ENCODE data around the gene EML4.

Gene EML4

DNA sequence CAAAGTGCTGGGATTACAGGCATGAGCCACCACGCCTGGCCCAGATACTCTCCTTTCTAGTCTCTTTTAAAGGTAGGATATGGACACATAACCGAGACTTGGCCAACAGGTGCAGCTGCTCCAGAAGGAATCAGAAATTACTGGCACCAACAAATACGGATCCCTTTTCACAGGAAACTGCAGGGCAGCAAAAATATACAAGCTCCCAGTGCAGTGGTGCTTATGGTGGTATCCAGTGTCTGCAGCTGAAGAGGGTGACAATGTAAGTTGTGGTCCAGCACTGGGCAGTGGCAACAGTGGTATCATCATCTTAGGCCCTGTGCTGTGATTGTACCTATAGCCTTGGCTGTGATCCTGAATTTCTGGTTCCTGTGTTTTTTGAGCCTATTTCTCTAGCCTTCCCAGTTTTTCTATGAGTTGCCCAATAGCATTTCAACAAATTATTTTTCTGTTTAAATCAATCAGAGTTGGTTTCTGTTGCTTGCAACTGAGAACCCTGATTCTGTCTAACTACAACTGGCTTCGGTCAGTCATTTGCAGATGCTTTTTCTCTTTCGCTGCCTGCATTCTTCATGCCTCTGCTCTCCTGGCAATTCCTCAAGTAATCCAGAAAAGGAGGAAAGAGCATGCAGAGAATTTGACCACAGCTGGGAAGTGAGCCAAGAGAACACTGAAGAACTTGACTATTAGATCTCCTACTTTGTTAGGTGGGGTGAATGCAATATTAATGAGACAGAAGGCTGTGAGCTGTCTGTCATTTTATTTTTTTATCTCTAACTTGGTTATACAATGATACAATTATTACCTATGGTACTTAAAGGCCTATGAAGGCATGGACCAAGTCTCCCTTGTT is 30.8 kb upstream of the EML4 start:
- DNase-seq: no peak
- ATAC-seq: no peak

DNA sequence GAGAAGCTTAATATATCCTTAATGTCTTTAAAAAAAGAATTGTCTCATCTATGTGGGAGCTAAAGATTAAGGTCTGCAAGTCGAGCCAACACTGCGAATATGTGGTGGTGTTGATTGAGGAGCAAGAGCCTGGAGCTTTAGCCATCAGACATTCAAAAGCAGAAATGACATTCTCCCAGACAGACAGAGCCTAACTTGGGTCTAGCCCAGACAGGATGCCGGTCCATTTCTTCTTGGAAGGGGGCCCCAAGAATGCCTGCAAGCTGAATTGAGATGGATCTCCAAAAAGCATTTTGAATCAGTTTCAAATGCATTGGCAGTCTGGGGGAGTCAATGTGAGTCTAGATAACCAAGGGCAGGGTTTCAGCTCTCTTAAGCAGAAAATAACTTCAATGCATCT is 30.1 kb upstream of the EML4 start:
- DNase-seq: no peak
- no peak for ATAC-seq

DNA sequence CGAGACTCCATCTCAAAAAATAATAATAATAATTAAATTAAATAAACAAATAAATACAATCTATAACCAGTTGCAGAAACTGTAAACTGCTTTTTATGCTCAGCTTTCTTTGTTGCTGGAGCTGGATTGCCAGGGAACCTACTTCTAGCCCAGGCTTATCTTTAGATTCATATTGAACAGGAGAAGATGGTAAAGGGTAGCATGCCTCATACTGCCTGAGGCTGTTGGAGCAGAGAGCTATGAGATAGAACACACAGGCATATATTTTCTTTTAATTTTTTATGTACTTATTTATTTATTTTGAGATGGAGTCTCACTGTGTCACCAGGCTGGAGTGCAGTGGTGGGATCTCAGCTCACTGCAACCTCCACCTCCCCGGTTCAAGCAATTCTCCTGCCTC is 28.7 kb upstream of the EML4 start:
- DNase-seq: no peak
- no peak for ATAC-seq

DNA sequence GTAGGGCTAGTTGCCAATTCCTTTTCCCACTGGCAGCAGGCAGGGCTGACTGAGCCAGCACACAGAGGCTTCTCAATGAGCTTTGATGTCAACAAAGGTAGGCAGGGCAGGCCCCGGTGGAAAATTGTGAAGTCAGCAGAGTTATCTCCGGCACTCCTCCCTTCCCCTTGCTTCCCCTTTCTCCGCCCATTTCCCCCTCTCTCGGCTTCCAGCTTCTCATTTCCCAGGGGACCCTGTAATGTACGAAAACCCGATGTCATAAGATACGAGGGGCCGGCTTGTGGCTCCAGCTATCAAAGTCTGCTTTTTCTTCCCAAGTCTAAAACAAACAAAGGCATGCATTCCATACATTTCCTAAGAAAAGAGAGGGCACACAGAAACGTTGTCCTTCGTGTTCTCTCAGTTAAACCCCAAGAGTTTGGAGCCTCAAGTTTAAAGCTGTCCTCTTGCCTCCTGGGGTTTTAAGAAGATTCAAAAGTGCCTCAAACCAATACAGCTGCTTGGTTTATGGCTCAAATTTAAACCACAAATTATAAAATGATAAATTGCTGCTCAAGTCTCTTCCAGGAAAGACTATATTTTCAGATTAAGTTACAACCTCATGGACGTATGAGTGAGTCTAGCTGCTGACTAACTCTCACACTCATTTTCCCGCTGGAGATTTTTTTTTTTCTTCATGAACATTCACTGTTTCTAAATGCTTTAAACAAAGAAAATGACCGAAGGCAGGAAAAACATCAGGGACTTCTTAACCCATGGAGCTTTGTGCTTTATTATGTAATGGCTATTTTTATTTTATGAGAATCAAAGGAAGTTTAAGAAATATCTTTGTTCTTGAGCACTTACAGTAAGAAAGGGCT is 27.2 kb upstream of the EML4 start:
- ATAC-seq: peak; percentile 65
- no peak for DNase-seq

DNA sequence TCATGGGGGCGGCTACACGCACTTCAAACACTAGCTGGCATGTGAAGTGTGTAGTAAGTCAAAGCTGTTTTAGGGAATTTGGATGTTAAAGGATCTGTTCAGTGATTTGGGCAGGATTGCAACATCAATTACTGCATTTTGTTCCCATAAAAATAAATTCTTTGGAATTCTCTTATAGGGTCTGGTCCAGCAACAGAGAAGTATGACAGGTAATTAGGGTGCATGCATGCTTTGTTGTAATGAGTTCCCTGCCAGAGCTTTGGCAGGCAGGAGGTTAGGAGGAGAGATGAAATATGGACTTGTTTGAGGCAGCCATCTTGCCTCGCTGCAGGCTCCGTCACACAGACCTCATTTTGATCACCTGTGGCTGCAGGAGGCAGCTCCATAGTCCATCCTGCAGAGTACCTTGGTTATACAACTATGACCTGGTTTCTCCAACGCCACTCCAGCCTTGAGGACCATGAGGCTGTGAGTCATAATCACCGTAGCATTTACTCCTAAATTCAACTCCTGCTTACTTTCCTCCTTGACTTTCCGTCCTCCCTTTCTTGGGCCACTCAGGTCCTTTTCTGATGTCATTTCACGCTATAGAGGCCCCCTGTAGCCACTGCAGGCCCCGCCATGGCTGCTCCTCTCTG is 26.5 kb upstream of the EML4 start:
- ATAC-seq (peak; percentile 26), DNase-seq (no peak)

DNA sequence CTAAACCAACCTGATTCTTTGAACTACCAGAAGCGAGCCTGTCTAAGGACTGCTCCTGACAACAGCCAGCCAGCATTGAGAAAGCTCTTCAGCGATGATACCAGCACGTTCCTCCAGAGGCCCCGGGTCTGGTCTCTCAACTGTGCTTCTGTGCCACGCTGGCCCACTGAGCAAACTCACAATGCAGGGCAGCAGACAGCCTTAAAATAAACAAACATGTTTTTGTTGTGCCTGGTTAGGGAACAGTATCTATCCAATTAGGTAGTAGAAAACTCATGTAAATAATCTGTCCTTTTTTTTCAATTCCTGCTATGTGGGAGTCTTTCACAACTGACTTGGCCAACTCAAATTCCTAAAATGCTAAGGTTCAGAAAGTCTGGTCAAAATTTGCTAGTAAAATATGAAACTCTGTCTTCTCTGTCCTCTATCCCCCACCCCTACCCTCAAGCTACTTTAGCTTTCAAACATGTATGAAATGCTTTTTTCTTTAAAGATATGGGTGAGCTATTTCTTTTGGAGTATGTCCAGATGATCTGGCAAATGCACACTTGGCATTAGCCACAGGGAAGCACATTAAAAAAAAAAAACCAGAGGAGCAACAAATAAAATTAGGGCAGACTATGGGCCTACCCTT is 21.4 kb upstream of the EML4 start:
- DNase-seq (no peak), ATAC-seq (no peak)

DNA sequence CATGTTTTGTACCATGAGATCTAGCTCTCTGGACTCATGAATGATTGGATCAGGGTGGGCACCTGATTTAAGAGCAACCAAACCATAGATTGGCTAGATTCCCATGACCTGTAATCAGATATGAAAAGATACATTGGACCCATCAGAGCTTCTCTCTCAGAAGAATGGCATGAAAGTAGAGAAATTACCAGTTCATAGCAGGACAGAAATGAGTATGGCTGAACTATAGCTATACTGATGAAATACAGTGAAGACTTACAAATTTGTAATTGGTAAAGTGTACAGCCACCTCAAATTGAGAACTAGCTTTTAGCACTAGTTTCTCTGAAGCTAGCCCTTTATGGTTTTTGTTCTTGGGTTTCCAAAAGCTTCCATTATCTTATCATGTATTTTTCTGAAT is 19.0 kb upstream of the EML4 start:
- no peak for ATAC-seq

DNA sequence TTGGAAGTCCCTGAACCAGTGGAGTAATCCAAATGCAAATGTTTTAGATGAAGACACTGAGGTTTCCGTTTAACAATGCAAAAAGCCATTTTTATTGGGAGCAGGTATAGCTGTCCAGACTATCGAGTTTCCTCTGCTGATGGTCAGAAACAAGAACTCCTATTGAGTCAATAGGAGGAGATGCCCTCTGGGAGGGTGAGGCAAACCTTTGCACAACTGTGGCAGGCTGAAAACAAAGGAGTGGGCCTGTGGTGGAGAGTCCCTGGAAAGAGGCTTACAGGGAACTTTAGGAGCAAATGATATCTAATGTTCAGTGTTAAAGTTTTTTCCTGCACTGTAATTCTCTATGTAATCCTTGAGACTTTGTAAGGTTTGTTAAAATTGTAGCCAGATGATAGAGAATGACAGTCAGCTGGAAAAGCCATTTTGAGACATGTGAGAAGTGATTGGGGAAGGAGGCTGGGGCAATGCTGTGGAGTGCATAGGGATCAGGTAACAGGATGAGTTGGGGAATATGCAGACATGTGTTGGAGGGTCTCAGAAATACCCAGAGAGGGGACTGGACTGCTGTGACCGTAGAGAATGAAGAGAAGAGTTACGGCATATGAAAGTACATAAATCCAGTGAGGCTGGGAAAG is 15.1 kb upstream of the EML4 start:
- DNase-seq: no peak
- ATAC-seq: no peak

More for the DNA sequence above, 19.0 kb upstream of the EML4 start:
- no peak for DNase-seq

DNA sequence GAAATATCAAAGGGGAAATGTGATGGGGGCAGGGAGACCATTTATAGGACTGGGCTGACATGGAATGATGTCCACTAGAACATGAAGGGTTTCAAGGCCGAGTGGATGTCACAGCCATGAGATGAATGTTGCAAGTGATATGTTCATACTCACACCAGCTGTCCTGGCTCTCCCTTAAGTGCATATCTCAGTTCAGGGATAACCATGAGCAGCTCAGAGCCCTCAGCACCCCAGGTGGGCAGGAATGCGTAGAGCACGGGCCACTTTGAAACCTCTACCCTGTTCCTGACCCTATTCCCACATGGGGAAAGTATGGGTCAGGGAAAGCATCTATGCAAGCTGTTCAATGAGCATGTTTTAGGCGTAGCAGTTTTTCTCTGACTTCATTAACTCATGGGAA is 12.4 kb upstream of the EML4 start:
- ATAC-seq (no peak), DNase-seq (no peak)

DNA sequence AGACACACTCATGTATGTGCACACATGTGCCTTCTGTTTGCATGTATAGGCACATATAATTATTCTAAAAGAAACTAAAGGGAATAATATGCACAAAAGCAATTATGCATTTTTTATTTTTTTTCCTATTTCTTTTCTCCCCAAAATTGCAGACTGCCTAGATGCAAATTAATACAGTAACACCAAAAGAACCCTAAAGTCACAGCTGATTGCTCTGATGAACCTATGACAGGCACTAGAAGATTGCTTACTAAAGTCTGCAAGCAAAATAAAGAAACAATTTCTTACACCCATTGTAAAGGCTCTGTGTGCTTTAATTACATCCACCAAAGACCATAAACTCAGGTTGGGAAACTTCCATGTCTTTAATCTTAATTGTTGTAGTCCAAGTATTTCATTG is 7.7 kb upstream of the EML4 start:
- DNase-seq (no peak), ATAC-seq (no peak)

DNA sequence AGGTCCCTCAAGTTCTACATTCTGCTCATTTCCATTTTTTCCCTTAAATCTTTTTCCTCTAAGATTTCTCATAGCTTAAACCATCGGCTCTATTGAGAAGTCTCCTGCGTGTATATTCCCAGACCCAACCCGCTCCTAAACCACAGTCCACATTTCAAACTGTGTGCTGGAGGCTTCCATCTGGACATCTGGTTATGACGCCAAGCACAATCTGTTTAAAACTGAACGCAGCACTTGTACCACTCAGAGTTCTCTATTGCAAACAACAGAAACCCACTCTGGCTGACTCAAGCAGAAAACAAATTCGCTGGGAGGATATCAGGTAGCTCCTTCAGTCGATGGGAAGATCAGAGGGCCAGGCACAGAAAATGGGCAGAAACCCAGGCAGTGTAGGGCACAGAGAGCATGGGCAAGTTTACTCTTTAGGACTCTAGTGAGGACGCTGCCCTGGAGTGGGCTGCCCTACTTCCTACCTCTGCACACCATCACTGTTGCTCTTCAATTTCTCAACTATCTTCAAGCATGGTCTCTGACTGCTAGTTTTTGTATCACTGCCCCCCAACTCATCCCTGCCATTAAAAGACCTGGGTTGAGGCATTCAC is 5.6 kb upstream of the EML4 start:
- no peak for ATAC-seq
- DNase-seq: no peak

DNA sequence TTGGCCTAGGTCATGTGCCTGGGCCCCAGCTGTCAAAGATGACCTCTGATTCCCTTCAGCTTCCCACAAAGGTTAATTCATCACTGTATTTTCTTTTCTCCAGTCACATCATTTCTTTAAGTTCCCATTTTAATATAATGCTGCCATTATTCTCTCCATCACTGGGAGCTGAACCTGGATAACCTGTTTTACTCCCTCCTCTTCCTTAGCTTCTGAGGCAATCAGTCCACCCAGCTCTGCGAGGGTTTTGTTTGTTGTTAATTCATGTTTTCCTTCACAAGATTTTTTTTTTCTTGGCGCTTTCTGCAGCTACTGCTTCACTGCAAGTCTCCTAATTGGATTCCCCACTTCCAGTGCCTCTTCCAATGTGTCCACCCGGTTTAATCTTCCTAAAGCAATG is 5.1 kb upstream of the EML4 start:
- ATAC-seq (no peak), DNase-seq (no peak)

DNA sequence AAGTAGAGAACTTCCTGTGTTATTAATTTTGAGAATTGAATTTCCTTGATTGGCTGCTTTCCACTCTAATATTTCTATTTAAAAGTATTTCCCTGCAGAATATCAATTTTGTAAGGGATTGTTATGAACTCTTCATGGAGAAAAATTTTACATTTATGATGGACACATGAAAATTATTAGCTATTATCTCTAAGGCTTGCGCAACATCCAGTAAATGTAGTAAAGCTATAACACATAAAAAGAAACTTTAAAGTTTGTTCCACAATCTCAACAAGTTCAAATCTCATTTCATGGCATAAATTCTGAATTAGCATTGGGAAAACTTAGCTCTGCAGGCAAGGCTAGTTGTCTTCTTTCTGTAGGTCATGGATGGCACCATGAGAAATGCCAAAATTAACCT is 4.2 kb upstream of the EML4 start:
- DNase-seq: no peak
- ATAC-seq: no peak

DNA sequence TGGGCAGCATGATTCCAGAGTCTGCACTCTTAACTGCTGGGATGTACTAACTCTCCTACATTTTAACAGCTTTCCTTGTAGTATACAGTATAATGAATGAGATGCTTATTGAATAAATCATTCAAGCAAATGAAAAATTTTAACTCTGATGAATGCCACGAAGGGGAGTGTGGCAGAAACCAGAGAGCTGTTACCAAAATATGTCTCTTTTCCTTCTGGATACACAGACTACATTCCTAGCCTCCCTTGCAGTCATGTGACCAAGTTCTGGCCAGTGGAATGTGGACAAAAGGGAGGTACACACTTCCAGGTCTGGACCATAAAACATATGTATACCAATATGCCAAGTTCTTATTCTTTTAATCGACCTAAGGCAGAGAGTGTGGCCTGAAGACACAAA is 1.7 kb upstream of the EML4 start:
- no peak for DNase-seq
- ATAC-seq: no peak

DNA sequence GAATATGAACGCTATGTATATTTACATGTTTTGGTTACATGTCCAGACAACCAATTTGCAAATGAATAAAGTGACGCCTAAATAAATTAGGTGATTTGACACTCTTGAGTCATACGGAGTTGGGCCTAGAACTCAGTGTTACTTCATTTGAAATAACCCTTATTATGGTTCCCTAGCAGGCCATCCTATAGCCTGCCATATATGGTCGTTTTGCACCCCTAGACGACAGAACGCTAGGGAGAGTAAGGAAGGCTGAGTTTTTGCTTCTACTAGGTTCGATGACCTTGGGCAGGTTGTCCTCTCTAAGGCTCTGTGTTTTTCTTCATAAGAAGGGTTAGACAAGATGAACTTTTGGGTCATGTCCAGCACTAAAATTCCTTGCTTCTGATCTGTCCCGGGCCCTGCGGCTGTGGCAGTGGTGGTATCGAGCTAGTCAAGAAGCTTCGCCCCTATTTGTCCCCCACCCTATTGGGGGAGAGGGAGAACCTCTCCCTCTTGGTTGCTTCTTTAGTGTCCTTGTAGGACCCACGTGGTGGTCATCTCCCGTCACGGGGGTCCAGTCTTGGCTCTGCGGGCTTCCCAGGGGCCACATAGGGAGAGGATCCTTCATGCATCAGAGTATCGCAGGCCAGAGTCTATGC is 574 bp upstream of the EML4 start:
- no peak for DNase-seq
- no peak for ATAC-seq

DNA sequence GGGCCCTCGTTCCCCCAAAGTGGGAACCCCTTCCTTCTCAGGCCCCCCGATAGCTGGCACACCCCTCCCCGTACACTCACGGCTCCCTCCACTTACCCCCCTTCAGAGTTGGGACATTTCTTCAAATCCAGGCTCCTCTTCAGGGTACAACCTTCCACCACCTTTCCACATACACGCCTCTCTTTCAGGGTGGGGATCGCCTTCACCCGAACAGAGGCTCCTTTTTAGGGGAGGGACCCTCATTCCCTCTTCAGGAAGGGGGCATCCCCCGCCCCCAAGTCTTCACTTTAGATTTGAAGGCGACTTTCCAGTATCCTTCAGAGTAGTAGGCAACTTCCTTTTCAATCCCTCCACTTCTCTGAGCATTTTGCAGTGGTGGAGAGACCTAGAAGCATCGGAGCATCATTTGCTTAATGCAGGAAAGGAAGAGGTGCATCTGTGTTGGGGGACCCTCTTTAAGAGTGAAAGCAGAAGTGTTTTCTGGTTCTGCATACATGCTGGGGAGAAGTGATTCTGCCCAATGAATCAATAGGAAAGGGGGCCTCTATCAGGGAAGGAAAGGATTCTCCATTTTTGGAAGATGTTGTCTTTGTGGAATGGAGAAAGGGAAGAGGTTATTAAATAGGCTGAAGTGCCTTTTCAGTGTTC is 845 bp downstream of the EML4 start:
- DNase-seq (peak; percentile 30), ATAC-seq (peak; percentile 11)

DNA sequence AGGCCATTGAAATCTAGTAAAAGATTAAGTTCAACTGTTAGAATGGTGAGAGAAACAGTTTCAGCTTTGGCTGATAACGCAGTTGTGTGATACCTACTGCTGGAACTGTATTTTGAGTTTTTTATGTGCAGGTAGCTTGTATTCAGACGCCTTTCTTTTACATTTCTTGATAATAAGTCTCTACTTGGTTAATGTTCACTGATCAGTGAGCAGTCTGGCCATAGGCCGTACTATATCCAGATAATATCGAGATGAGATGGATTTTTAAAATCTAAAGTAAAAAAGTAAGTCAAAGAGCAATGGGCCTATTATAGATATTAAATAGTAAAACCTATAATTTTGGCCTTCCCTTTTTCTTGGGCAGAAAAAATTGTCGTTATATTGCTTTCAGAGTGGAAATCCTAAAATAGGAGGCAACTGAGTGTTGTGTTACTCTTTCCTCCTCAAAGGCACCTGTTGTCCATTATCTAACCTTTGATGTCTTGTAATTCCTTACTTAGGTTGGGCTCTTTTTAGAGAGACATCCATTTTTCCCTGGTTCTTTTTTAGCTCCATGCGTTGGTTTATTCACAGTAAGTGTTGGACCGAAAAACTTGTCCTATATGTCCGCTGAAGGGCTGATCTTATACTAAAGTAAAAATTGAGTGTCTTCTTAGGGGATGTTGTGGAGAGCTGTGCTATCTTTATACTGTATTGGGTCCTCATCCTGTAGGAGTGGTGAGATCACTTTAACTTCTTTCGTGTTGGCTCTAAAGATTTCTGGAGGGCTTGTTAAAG is 1.7 kb downstream of the EML4 start:
- no peak for ATAC-seq
- no peak for DNase-seq

DNA sequence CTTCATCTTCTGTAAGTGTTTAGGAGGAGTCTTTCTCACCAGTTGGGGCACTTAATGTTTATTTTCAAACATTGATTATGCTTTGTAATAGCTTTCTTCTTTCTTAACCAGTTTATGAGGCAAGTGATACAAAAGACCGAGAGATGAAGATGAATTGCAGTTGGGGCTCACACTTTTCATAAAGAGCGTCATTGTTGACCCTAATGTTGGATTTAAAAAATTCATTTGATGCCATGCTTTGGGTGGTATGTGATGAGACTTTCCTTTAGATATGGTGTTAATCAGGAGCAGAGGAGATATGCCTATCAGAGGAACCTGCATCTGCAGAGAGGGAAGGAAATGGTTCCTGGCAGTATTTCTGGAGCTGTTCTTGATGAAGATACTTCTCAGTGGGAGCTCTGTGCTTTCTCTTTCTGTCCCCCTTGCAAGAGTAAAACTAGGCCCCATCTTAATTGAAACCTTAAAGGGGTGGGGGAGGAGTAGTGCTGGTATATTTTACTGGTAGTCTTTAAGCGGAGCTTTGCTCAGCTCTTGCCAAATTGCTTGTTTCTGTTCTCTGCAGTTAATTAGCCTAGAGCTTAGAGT is 2.3 kb downstream of the EML4 start:
- ATAC-seq: no peak
- DNase-seq: no peak

DNA sequence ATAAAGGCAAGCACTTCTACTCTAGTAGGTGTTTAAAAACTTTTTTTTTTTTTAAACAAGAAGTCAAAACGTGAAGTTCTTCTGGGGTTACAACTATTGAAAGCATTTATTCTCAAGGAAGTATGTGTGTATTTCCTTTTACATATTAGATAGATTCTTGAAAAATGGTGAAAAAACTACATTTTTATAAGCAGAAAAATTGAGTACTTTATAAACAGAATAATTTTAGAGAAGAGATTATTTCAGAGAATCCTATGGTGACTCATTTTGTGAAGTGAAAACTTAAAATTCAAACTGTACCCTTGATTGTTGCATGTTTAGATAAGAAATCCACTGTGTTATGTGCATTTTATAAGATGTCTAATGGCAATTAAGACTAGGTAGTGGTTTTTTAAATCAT is 2.9 kb downstream of the EML4 start:
- ATAC-seq: no peak
- no peak for DNase-seq
